Measurements from ENCODE around the gene DDX20. TPM values are rescaled to one million over a fixed set of nuclear protein-coding genes. Genes with fewer than 3 reads are reported as not detected.

DDX20 gene
- total RNA-seq, 2 donors from 2014 or later = 11.2 to 13.6 TPM

Other genes starting within 250 kb of the DDX20 start
- gene RAP1A, start 136.1 kb upstream of the DDX20 start, total RNA-seq = 100 to 1,000 TPM; 126 to 165 TPM
- 1 to 10 TPM; 1.4 to 4.4 TPM for gene INKA2, start 16.5 kb upstream of the DDX20 start, total RNA-seq
- not detected for gene KCND3, start 233.8 kb downstream of the DDX20 start, total RNA-seq